GM21515 (cell line): ENCODE data around the gene TNFRSF12A.
"Not testable (repeated sequence)": the region's sequence is repeated elsewhere in the genome, so short reads cannot be mapped to it uniquely, and the experiment has no call there.

Experiments
- ATAC-seq: cut with Tn5 transposase; IDR thresholded peaks from one replicate; pipeline ENCODE4 v1.9.1; 2021; ENCODE audit not compliant: unreplicated experiment

TNFRSF12A gene

GRCh38 chr16:3045758-3046640 lies 25.8 kb downstream of the TNFRSF12A start, which contains the start of gene MMP25:
MMP25 (plus strand) TSS chr16:3046561; CDS start chr16:3046918, 357 bp downstream.
- no peak for ATAC-seq

- ATAC-seq, result no peak
These were observed 26.6 kb downstream of the TNFRSF12A start for GRCh38 chr16:3046641-3047386.

DNA sequence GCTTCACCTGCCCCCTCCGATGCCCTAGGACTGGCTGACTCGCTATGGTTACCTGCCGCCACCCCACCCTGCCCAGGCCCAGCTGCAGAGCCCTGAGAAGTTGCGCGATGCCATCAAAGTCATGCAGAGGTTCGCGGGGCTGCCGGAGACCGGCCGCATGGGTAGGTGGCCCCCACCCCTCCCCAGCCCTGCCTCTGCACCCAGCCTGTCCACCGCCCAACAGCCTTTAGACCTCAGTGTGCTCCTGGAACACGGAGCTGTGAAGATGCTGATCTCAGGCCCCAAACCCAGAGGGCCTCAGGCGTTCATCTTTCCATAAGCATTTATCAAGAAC lies 27.2 kb downstream of the TNFRSF12A start:
- no peak for ATAC-seq

DNA sequence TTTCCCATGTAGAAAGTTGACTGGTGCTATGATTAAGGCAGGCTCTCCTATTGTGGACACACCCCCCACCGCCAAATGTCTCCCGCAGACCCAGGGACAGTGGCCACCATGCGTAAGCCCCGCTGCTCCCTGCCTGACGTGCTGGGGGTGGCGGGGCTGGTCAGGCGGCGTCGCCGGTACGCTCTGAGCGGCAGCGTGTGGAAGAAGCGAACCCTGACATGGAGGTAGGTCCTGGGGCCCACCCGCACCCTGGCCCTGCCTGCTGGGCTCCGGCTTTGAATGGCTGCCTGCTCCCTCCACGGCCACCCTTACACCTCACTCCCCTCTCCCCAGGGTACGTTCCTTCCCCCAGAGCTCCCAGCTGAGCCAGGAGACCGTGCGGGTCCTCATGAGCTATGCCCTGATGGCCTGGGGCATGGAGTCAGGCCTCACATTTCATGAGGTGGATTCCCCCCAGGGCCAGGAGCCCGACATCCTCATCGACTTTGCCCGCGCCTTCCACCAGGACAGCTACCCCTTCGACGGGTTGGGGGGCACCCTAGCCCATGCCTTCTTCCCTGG lies 29.8 kb downstream of the TNFRSF12A start:
- ATAC-seq, result no peak

DNA sequence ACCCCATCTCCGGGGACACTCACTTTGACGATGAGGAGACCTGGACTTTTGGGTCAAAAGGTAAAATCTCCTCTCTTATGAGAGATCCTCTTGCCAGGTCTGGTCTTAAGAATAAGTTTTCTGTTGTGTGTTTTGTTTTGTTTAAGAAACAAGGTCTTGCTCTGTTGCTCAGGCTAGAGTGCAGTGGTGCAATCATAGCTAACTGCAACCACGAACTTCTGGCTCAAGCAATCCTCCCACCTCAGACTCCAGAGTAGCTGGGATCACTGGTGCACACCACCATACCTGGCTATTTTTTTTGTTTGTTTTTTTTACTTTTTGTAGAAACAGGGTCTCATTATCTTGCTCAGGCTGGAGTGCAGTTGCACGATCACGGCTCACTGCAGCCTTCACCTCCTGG lies 30.3 kb downstream of the TNFRSF12A start:
- no peak for ATAC-seq

GRCh38 chr16:3051009-3051408 lies 30.8 kb downstream of the TNFRSF12A start:
- no peak for ATAC-seq

DNA sequence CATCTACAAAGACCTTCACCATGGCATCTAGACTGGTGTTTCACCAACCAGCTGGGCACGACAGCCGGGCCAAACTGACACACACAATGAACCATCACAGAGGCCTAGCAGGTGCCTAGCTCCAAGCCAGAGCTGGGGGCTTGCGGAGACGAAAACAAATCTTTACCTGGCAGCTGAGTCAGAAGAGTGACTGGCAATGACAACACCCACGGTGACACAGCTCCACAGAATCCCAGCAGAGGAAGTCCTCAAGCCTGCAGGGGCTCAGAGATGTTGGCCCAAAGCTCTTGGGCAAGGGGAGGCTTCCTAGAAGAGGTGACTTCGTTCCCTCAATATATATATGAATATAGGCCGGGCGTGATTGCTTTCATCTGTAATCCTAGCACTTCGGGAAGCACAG lies 31.3 kb downstream of the TNFRSF12A start:
- no peak for ATAC-seq

DNA sequence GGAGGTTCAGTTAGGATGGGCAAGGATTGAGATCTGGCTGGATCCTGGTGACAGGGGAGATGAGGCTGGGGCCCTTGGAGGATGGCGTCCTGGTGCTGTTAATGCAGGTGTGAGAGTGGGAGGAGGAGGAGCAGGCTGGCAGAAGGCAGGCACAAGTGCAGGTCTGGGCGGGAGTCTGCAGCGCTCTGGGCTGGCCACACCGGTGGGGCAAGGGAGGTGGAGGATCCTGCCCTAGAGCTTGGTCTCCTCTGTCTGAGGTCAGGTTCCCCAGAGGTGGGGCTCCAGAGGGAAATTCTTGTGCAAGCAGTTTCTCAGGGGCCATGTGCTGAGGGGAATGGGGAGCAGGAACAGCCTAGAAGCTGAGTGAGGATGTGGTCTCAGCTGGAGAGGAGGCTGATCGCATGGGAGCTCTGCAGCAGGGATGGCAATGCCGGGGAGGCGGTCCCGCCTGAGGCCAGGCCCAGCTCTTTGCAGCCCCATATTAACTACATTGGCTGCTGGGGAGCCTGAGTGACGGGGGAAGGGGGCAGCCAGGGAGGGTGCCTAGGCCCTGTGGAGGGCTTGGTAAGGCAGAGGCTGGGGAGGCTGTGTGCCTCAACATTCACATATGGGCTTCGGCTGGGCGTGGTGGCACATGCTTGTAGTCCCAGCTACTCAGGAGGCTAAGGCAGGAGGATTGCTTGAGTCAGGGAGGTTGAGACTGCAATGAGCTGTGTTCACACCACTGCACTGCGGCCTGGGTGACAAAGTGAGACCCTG lies 32.6 kb downstream of the TNFRSF12A start:
- ATAC-seq, result not testable (repeated sequence)

- not testable (repeated sequence) for ATAC-seq
These were observed 33.2 kb downstream of the TNFRSF12A start for GRCh38 chr16:3053330-3053710.

DNA sequence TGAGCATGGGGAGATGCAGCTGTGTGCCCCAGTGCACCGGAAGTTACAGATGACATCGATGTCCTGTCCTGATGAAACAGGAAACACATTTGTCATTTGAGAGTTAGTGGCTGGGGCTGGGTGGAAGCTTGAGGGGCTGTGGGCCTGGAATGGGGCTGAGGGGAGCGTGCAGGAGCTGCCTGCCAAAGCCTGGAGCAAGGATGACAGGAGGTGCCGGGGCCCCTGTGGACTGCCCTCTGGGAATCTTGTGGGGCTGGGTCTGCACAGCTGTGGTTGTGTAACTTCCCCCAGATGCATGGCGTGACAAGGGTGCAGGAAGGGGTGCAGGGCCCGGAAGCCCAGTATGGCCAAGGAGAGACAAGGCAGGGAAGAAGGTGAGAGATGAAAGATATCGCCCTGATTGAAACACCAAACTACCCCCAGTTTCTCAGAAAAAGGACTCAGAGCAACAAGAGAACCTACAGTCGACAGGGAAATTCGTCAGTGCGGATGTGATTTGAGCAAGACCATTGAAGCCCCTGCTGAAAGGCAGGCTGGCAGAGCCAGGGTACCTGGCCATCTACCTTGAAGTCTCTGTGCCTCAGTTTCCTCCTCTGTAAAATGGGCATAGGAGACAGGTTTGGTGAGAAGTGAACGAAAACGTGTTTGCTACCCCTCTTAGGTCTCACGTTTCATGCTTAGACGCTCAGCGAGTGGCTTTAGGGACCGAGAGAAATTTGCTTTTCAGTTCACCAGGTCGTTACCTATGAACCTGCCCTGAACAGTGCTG lies 35.0 kb downstream of the TNFRSF12A start:
- ATAC-seq, result no peak

DNA sequence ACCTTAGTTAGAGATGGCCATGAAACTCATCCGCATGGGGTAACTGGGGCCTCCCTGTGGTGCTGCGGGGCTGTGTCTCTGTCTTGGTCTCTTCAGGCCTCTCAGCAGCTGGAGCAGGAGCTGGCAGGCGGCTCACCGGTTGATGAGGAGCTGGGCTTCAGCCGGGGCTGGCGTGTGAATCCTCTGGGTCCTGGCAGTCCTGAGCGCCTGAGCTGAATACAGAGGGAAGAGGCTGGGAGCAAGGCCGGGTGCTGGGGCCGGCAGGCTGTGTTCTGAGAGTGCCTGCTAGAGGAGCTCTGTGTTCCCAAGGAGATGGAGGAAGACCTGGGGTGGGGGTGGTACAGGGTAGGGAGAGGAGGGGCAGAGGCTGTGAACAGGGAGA lies 35.6 kb downstream of the TNFRSF12A start:
- not testable (repeated sequence) for ATAC-seq

- no peak for ATAC-seq
These were observed 36.4 kb downstream of the TNFRSF12A start for GRCh38 chr16:3056336-3057180.

DNA sequence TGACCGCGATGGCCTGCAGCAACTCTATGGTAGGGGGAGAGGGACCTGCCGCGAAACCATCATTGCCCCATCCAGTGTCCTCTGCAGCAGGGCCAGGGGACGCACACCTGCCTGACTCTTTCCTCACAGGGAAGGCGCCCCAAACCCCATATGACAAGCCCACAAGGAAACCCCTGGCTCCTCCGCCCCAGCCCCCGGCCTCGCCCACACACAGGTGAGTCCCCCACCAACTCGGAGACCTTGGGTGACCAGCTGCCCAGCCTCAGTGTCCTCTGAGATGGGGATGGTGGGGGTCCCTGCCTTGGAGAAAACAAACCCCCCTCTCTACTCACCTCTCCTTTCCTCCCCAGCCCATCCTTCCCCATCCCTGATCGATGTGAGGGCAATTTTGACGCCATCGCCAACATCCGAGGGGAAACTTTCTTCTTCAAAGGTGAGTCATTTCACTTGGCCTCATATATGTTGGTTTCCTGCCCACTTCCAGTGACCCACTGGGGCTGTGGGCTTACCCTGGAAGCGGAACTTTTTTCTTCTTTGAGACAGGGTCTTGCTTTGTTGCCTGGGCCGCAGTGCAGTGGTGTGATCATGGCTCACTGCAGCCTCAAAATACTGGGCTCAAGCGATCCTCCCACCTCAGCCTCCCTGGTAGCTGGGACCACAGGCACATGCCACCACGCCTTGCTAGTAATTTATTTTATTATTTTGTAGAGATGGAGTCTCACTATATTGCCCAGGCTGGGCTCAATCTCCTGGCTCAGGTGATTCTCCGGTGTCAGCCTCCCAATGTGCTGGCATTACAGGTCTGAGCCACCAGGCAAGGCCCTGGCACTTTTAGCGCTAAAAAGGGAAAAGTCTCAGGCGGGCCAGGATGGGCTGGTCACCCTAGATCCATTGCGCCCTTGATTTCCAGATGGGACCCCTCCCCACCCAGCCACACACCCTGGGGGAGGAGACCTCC lies 37.3 kb downstream of the TNFRSF12A start:
- no peak for ATAC-seq

GRCh38 chr16:3058139-3059030 lies 38.2 kb downstream of the TNFRSF12A start:
- ATAC-seq, result peak; percentile 29

- ATAC-seq, result peak; percentile 69
These were observed 39.0 kb downstream of the TNFRSF12A start for GRCh38 chr16:3059041-3059722.

GRCh38 chr16:3059723-3060242 lies 39.6 kb downstream of the TNFRSF12A start:
- ATAC-seq, result no peak
